Stimulated activated CD4-positive, alpha-beta T cell treated with anti-CD3 and anti-CD28 coated beads, Interleukin-15, amount 100 ng/mL, for 24 hours (primary cell): ENCODE results near the gene TOX3.

ENCODE experiments used
- DNase-seq: peaks from one replicate; pipeline ENCODE4 v3.0.0-alpha.2; 2020

TOX3 gene

GRCh38 chr16:52547004-52547833 lies at the start of gene TOX3:
TOX3 (minus strand) TSS chr16:52547143; CDS start chr16:52546723, 420 bp downstream.
- DNase-seq, result peak; percentile 2

GRCh38 chr16:52592778-52593177 lies 45.8 kb upstream of the TOX3 start:
- no peak for DNase-seq

- no peak for DNase-seq
These were observed 45.1 kb upstream of the TOX3 start for GRCh38 chr16:52591934-52592592.

GRCh38 chr16:52591471-52591870 lies 44.5 kb upstream of the TOX3 start:
- no peak for DNase-seq

- DNase-seq, result no peak
These were observed 39.2 kb upstream of the TOX3 start for GRCh38 chr16:52586159-52586558.

- DNase-seq, result no peak
These were observed 37.7 kb upstream of the TOX3 start for GRCh38 chr16:52584354-52585320.

- no peak for DNase-seq
These were observed 34.6 kb upstream of the TOX3 start for GRCh38 chr16:52581530-52581929.

- no peak for DNase-seq
These were observed 33.5 kb upstream of the TOX3 start for GRCh38 chr16:52580488-52580887.

GRCh38 chr16:52578829-52579498 lies 32.0 kb upstream of the TOX3 start:
- DNase-seq, result no peak

GRCh38 chr16:52578007-52578828 lies 31.3 kb upstream of the TOX3 start:
- DNase-seq, result no peak

- no peak for DNase-seq
These were observed 30.3 kb upstream of the TOX3 start for GRCh38 chr16:52577130-52577706.

- DNase-seq, result no peak
These were observed 26.7 kb upstream of the TOX3 start for GRCh38 chr16:52573365-52574299.

- no peak for DNase-seq
These were observed 25.7 kb upstream of the TOX3 start for GRCh38 chr16:52572656-52573055.

GRCh38 chr16:52570495-52571091 lies 23.6 kb upstream of the TOX3 start:
- no peak for DNase-seq

- no peak for DNase-seq
These were observed 22.8 kb upstream of the TOX3 start for GRCh38 chr16:52569701-52570100.

GRCh38 chr16:52568983-52569690 lies 22.2 kb upstream of the TOX3 start:
- no peak for DNase-seq

GRCh38 chr16:52568495-52568894 lies 21.6 kb upstream of the TOX3 start:
- no peak for DNase-seq

- DNase-seq, result no peak
These were observed 20.2 kb upstream of the TOX3 start for GRCh38 chr16:52567193-52567592.
